Activated CD8-positive, alpha-beta memory T cell treated with anti-CD3 and anti-CD28 coated beads, Interleukin-2, amount 50 U/mL, for 24 hours (primary cell): ENCODE results near the gene TFF3.

Source experiments
- DNase-seq: peaks from one replicate; pipeline ENCODE4 v3.0.0-alpha.2; 2020; ENCODE audit errors: extremely low read depth

The TFF3 gene

GRCh38 chr21:42315296-42315891 is at the start of gene TFF3:
Gene TFF3, minus strand, starts transcription at chr21:42315409. Its CDS starts 35 bp downstream, at chr21:42315374.
- no peak for DNase-seq

- no peak for DNase-seq
These were observed 49.2 kb upstream of the TFF3 start for GRCh38 chr21:42364304-42364865.

GRCh38 chr21:42363312-42363711 is 48.1 kb upstream of the TFF3 start:
- DNase-seq = no peak

- DNase-seq = no peak
These were observed 47.5 kb upstream of the TFF3 start for GRCh38 chr21:42362700-42363099.

- no peak for DNase-seq
These were observed 47.0 kb upstream of the TFF3 start for GRCh38 chr21:42362198-42362597.

- DNase-seq = no peak
These were observed 46.1 kb upstream of the TFF3 start for GRCh38 chr21:42361286-42361685.

GRCh38 chr21:42360317-42360716 is 45.1 kb upstream of the TFF3 start:
- DNase-seq = no peak

GRCh38 chr21:42358937-42359336 is 43.7 kb upstream of the TFF3 start:
- no peak for DNase-seq

- DNase-seq = no peak
These were observed 43.1 kb upstream of the TFF3 start for GRCh38 chr21:42358261-42358660.

- DNase-seq = no peak
These were observed 42.1 kb upstream of the TFF3 start for GRCh38 chr21:42357307-42357706.

GRCh38 chr21:42356650-42357049 is 41.4 kb upstream of the TFF3 start:
- no peak for DNase-seq

GRCh38 chr21:42356046-42356445 is 40.8 kb upstream of the TFF3 start:
- DNase-seq = no peak

GRCh38 chr21:42353623-42354022 is 38.4 kb upstream of the TFF3 start:
- DNase-seq = no peak

- no peak for DNase-seq
These were observed 37.4 kb upstream of the TFF3 start for GRCh38 chr21:42352441-42353095.

- DNase-seq = no peak
These were observed 36.6 kb upstream of the TFF3 start for GRCh38 chr21:42351626-42352440.

- no peak for DNase-seq
These were observed 35.8 kb upstream of the TFF3 start, which contains the start of gene TFF2 for GRCh38 chr21:42350927-42351426. Gene TFF2, minus strand, starts transcription at chr21:42350994. Its CDS starts 37 bp downstream, at chr21:42350957.

- no peak for DNase-seq
These were observed 35.2 kb upstream of the TFF3 start for GRCh38 chr21:42350318-42350910.

GRCh38 chr21:42349420-42350317 is 34.5 kb upstream of the TFF3 start:
- DNase-seq = no peak

GRCh38 chr21:42348762-42349161 is 33.6 kb upstream of the TFF3 start:
- DNase-seq = no peak

- no peak for DNase-seq
These were observed 32.6 kb upstream of the TFF3 start for GRCh38 chr21:42347601-42348327.
